ENCODE data around the gene TRMT1L.

The TRMT1L gene

DNA sequence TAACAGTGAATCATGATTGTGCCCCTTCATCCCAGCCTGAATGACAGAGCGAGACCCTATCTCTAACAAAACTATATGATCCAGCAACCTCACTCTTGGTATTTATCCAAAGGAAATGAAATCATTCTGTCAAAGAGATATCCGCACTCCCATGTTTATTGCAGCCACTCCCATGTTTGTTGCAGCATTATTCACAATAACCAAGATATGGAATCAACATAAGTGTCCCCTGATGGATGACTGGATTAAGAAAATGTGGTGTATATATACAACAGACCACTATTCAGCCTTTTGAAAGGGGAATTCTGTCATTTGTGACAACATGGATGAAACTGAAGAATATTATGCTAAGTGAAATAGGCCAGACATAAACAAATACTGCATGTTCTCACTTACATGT, 44.4 kb downstream of the TRMT1L start:
- DNase-seq, result no peak

DNA sequence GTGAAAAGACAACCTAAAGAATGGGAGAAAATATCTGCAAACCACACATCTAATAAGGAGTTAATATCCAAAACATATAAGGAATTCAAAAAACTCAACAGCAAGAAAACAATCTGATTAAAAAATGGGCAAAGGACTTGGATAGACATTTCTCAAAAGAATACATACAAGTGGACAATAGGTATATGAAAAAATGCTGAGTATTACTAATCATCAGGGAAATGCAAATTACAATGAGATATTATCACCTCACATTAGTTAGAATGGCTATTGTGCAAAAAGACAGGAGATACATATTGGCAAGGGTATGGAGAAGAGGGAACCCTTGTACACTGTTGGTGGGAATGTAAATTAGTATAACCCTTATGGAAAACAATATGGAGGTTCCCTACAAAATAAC, 44.9 kb downstream of the TRMT1L start:
- no peak for DNase-seq

DNA sequence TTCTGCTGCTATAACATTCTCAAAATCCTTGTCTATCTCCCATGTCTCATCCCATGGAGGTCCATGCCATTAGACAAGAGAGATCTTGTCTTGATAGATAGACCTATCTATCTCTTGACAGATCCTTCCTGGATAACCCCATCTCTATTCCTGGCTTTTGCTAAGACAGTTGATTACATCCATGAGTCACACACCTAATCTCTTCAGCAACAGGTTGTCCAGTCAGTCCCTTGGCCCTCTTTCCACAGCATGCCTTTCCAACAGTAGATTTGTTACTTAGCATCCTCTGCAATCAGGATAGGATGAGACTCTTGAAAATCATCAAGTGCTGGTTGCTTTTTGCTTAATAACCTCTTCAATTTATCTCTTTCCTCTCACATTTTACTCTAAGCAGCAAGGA, 46.6 kb downstream of the TRMT1L start:
- DNase-seq, result no peak

DNA sequence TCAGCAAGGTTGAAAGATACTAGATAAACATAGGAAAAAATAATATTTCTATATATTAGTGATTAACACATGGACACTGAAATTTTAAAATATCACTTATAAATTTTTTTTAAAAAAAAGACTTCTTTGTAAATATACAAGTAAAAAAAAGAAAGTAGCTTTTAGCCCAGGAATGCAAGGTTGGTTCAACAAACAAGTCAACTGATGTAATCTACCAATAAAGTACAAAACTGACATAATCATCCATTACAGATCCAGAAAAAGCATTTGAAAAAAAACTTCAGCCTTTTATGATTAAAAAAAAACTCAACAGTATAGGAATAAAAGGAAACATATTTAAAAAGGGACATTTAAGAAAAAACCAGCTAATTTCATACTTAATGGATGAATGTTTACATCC, 48.4 kb downstream of the TRMT1L start:
- no peak for DNase-seq

DNA sequence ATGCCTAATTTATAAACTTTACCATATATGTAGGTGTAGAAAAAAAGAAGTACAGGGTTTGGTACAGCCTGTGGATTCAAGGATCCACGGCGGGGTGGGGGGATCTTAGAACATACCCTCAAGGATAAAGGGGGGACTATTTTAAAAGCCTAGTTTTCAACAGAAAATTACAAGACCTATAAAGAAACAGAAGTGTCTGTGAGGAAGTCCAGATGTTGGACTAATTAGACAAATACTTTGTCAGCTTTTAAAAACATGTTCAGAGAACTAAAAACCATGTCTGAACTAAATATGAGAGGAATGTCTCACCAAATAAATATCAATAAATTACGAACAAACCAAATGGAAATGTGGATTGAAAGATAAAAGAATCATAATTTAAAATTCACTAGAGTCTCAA, 51.6 kb downstream of the TRMT1L start:
- no peak for DNase-seq

DNA sequence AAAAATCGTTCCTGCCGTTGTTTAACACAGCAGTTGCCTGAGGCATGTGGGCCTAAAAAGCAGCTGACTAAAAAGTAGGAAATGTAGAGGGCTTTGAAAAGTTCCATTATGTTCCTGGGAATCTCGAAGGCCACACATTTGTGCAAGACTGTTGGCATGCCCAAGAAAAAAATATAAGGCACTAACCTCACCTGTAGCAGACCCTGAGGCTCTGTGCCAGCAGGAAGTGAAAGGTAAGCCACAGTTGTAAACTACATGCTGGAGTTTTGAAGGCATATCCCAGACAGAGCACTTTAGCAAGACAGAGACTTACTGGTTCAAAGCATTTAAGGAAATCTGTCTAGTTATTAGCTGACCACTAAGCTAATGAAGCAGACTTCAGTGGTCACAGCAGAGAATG, 52.7 kb downstream of the TRMT1L start:
- no peak for DNase-seq

DNA sequence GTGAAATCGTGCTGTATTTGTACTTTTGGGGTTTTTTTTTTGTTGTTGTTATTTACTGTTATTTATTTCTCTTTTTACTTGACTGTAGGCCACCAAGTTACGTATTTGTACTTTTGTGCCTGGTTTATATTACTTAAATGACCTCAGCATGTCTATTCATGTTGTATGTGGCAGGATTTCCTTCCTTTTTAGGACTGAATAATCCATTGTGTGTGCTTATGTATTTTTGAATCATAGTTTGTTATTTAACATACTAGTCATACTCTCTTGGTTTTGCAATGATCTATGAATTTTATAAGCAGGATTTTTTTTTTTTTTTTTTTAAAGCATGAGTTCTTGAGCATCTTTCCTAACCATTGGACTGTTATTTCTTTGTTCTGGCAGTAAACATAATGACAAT, 60.2 kb downstream of the TRMT1L start:
- DNase-seq, result no peak

DNA sequence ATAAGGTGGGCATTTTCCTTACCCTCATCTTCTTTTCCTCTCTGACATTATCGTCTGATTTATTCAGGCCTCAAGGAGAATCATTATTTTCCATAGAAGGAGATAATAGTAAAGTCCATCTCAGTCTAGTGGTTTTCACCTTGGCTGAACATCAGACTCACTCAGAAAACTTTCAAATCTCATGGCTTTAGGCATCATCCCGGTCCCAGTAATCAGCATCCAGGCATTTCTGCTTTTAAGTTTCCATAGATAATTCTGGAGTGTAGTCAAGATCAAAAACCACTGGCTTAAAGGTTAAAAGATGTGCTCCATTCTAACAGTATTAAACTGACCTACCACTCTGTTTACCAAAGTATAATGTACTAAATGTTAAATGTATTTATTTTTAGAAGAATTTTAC, 62.0 kb downstream of the TRMT1L start:
- no peak for DNase-seq

DNA sequence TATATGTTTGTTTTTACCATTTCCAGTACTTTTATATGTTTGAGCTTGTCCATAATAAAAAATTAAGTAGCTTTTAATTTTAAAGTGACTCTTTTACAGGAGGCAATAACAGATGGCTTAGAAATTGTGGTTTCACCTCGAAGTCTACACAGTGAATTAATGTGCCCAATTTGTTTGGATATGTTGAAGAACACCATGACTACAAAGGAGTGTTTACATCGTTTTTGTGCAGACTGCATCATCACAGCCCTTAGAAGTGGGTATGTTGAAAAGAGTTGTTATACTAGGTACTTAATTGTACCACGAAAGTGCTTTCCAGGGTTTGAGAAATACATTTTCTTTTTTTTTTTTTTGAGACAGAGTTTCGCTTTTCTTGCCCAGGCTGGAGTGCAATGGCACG, 65.3 kb downstream of the TRMT1L start:
- DNase-seq, result no peak

DNA sequence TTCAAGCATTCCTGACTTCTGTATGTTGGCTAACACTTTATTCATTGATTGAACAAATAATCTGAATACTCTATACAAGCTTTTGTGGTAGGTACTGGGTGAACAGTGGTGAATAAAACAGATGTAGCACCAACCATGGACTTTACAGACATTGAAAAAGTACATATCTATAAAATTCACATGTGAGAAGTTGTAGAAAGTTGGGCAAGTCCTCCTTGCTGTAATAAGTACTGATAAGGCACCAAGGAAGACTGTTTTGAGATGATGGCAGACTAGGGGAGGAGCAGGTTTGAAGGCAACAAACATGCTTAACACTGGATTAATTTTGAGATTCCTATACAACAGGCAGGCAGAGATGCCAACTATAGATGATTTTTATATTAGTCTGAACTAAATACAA, 69.0 kb downstream of the TRMT1L start:
- no peak for DNase-seq

DNA sequence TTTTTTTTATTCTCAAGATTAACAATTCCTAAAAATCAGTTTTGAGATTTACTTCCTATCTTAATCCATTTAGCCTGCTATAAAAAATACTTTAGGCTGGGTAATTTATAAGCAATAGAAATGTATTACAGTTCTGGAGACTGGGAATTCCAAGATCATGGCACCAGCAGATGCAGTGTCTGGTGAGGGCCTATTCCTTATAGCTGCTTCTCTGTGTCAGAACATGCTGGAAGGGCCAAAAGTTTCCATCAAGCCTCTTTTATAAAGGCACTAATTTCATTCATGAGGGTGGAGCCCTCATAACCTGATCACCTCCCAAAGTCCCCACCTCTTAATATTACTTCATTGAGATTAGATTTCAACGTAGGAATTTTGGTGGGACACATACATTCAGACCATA, 69.7 kb downstream of the TRMT1L start:
- no peak for DNase-seq

DNA sequence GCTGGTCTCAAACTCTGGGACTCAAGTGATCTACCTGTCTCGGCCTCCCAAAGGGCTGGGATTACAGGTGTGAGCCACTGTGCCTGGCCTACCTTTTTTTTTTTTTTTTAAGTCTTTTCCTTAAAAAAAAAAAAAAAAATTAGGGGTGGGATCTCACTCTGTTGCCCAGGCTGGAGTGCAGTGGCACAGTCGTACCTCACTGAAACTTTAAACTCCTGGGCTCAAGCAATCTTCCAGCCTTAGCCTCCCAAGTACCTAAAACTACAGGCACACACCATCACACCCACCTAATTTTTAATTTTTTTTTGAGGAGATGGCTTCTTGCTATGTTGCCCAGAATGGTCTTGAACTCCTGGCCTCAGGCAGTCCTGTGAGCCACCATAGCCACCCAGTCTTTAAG, 72.9 kb downstream of the TRMT1L start:
- no peak for DNase-seq

DNA sequence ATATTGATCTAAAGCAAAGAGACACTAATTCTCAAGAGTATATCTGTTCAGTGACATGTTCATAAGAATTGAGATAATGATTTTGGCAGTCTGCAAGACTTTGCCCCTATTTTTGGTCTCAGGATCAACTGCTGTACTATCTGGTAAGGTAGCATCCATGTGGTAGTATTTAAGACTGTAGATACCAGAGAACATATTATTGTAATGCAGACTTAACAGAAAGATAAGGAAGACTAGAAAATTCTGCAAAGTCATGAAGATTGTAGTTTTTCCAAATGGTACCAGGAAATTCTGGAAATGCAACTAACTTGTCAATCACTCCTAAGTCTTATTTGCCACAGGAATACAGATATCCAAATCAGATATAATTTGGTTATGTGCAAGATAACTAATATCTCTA, 76.3 kb downstream of the TRMT1L start:
- no peak for DNase-seq

DNA sequence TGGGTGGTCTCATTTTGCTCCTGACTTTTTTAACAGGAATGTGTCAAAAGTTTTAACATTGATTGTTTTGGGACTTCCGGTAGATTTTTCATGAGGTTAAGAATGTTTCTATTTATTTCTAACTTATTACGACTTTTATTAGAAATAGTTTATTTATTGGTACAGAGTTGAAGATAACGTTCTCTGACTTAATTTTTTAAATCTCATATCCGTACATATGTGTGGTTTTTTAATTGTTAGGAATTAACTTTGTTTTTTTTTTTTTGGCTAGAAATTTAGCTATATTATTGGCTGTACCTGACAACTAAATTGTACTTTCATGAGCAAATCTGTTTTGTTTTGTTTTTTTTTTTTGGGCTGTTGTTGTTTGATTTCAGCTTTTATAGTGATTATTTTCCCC, 79.4 kb downstream of the TRMT1L start:
- DNase-seq, result no peak

DNA sequence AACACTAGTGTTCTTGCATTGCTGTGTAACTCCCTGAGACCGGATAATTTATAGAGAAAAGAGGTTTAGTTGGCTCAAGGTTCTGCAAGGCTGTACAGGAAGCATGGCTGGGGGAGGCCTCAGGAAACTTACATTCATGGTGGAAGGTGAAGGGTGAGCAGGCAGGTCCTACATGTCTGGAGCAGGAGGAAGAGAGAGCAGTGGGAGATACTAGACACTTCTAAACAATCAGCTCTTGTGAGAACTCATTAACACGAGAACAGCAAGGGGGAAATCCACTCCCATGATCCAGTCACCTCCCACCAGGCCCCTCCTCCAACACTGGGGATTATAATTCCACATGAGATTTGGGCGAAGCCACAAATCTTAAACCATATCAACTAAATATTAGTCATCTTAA, 81.3 kb downstream of the TRMT1L start:
- no peak for DNase-seq

DNA sequence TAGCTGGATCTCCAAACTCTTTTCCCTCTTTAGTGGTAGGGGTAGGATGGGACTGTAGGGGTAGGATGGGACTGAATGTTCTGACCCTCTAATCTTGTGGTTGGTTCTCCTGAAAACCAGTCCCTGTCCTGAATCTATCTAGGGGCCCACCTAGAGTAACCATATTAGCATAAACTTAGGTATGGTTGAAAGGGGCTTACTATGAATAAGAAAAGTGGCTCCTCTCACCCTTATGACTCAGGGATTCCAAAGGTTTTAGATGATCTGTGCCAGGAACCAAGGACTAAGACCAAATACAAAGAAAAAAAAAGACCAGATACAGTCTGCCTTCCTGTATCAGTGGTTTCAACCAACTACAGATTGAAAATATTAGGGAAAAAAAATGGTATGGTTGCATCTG, 82.4 kb downstream of the TRMT1L start:
- no peak for DNase-seq

DNA sequence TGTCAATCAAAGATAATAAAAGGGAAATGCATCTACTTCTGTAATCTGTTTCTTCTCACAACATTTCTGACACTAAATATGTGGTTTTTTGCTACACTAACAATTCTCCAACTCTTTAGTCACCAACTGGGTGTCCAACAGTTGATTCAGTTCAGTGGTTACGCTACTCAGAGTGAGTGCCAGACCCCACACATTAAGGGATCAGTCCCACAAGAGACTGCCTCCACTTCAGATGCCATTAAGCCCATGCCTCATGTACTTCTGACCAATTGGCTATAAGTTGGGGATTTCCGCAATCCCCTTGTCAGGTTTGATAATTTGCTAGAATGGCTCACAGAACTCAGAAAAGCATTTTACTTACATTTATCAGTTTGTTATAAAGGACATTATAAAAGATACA, 83.0 kb downstream of the TRMT1L start:
- no peak for DNase-seq

DNA sequence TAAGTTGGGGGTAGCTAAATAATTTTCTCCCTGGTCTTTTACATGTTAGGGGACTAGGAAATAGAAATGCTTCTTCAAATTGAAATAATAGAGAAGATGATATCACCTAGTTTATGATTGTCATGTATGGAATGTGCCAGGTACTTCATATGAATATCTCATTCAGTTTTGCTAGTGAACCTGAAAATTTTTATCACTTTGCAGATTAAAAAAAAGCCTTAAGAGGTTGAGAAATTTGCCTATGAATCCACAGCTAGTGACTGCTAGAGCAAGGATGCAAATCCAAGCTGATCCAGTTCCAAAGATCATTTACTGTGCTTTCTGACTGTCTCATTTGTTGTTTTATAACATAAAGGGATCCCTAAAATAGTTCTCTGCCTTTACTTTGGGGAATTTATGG, 86.7 kb downstream of the TRMT1L start:
- DNase-seq, result no peak

DNA sequence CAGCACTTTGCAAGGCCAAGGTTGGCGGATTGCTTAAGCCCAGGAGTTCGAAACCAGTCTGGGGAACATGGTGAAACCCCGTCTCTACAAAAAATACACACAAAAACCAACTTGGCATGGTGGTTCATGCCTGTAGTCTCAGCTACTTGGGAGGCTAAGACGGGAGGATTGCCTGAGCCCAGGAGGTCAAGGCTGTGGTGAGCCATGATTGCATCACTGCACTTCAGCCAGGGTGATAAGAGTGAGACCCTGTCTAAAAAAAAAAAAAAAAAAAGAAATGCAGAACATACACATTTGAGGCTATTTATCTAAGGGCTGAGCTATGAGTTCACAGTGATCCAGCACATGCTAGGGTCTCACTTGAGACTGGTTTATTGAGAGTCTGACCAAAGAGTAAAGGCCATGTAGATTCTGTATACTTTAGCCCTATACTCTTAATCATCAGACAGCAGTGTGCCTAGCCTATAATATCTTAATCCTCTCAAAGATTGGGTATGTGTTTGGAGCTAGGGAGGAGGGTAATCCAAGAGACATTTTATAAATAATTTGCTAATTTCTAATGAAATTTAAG, 87.5 kb downstream of the TRMT1L start:
- no peak for DNase-seq

DNA sequence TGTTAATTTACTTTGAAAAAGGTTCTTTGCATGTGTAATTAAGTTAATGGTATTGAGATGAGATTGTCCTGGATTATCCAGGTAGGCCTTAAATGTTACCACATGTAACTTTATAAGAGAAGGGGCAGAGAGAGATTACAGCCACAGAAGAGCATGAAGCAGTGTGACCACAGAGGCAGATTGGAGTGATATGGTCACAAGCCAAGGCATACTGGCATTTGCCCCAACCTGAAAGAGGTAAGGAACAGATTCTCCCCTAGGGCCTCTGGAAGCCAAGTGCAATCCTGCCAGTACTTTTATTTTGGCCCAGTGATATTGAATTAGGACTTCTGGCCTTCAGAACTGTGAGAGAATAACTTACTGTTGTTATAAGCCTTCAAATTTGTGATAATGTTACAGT, 88.4 kb downstream of the TRMT1L start:
- no peak for DNase-seq
